GM15510 (cell line): Measurements from ENCODE around the gene STT3A.

Source experiments
- POLR2A ChIP-seq: IDR thresholded peaks from 3 replicates; pipeline ENCODE4 v1.6.1; 2011; ENCODE audit warnings: borderline replicate concordance; ENCODE audit not compliant: insufficient read length; ENCODE audit errors: extremely low read depth

The STT3A gene

DNA sequence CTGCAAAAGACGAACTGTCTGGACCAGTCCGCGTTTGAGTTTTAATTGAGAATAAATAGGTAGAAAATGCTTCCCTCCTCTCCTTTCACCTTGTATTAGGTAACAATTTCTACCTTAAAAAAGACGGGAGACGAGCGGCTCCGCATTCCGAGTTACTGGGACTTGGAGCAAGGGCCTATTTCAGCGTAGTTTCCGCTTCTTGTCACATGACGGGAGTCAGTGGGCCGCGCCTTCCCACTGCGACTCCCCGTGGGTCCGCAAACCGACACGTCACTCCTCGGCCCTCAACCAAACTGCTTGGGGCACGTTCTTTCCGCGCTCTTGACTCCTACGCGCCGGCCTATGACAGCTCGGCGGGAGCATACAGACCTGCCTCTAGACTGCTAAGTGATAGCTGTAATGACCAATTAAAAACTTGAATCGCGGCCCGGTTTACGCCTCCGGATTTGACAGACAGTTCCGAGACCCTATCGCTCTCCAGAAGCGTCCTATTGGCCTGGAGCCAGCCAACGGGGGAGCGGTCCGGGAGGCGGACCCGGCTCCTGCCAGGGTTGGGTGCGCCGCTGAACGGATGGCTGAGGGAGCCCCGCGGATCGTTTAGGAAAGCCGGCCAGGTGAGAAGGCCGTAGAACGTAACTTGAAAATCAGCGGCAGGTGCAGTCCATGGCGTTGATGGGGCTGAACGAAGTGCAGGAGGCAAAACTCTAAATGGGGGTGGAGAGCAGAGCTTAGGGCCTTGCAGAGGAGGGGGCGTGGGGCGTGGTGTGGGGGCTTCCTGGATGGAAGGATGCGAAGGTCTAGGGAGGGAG lies at the start of gene STT3A:
Gene STT3A, plus strand, starts transcription at position 548 of the 809 bp plus-strand sequence. CDS start 3,064 bp downstream, outside the sequence.
- TF ChIP-seq POLR2A: peak; percentile 63

DNA sequence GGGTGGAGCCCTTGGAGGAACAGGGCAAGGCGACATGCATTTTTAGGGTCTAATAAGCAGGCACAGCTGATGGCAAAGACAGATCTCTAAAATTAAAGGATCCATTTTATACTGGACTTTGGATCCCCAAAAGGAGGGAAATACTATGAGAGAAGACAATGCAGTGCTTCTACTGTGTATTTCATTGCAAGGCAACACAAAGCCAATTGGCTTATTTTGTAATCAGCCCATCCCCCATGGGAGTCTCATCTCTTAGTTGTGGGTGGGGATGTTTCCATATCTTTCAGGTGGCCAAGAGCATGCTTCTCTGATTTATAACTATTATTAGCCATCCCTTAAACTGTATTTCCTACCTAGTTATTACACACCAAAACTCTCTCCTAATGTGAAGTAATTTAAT lies 41.9 kb upstream of the STT3A start:
- TF ChIP-seq POLR2A: no peak

DNA sequence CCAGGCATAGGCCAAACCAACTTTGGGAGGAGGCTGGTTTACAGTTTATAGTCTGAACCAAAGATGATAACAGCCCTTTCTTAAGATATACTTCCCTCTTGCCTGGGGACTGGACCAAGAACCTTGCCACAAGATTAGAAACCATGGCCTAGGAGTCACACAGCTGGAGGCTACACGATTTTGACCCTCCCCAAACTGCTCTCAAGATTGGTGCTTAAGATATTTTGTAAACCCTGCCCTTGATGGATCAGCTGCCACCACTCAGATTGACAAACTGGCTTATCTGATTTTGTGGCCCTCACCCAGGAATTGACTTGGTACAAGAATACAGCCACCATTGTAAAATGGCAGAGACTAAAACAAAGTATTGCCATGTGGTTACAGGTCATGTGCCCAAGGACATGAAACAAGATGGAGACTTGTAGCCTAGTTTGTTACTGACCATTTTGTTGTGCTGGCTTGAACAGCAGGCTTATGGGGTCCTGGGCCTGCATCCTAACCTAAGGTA lies 40.8 kb upstream of the STT3A start:
- TF ChIP-seq POLR2A: no peak

DNA sequence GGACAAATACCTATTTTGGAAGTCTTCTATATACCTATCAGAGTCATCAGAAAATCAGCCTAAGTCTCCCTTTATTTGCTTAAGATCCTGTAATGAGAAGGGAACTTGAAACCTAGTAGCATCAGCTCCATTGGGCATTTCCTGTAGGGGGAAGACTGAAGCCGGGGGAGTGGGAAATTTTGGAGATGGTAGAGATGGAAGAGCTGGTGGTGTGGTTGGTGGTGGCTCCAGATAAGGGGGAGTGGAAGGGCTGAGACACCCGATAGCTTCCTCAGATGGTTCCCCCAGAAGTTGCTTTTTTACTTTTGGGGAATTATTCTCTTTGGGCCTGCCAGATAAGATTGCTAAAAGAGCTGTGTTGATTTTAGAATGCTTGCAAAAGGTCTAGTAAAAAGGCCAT lies 39.7 kb upstream of the STT3A start:
- no peak for TF ChIP-seq POLR2A

DNA sequence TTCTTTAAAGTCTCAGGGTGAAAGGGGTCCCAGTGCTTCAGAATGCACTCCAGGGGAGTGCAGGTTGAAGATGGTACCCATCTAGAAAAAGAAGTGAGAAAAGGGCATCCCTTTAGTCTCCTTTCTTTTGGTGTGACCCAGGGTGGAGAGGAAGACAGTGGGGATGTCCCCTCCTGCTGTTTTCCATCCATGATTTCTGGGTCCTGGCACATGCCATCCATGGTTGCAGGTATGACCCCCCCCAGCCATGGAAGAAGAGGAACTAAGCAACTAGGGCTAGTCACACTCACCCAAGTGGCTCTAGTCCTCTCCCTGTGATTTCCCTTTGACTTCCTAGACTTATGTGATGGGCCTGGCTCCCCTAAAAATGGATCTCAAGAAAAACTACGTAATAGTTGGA lies 39.3 kb upstream of the STT3A start:
- TF ChIP-seq POLR2A: no peak

DNA sequence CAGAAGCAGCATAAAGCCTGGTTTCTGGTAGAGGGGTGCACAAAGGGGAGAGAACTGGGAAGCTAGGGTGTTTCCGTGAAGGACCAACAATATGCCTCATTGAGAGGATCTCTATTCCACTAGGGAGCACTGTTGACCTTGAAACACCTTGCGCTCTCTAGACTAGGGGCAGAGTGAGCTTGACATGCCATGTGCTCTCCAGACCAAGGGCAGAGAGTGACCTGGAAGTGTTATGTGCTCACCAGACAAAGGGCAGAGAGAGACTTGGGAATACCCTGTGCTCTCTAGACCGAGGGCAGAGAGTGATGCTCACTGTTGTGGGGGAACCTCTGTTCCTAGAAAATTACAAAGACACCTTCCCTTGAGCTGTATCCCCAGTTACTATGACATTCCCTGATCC lies 38.6 kb upstream of the STT3A start:
- TF ChIP-seq POLR2A: no peak

DNA sequence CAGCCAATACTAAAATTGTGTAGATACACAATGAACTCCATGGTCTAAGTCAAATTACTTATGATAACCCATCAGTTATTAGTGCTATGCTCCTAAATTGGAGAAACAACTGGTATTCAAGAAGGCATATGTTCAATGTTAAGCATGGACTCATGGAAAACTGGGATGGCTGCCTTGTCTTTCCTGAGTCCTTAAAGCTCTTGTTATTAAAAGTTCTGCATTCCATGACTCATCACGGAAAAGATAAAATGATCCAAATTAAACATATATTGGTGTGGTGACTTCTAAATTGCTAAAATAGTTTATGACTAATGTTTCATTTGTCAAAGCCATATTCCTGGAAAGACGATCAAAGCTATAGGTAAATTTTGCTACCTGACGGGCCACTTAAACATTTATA lies 32.8 kb upstream of the STT3A start:
- no peak for TF ChIP-seq POLR2A

DNA sequence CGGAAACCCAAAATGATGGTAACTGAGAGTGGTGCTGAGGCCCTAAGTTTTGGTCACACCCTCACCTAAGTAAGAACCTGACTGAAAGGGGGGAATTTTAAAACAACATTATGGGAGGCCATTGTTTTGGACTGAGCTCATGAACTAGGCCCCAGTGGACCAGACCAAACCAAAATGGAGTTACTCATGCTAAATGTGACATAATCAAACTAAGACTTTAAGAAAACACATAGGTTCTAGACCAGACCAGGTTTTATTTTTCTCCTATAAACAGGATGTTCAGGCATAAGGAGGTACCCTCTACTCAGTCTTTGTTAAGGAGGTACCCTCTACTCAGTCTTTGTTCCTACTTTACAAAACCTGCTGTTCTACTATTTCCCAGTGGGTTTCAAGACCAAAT lies 30.7 kb upstream of the STT3A start:
- no peak for TF ChIP-seq POLR2A

DNA sequence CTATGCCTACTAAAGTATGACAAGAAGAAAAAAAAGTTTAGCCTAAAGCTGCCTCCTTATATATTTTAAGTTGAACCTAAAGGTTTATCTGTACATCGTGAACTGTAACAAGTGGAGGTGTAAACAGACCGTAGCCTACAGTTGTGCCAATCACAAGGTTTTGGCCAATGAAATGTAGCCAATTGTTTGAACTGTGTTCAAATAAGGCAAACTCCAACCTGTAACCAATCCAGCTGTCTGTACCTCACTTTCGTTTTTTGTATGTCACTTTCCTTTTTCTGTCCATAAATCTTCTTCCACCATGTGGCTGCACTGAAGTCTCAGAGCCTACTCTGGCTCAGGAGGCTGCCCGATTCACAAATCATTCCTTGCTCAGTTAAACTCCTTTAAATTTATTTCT lies 30.2 kb upstream of the STT3A start:
- no peak for TF ChIP-seq POLR2A

DNA sequence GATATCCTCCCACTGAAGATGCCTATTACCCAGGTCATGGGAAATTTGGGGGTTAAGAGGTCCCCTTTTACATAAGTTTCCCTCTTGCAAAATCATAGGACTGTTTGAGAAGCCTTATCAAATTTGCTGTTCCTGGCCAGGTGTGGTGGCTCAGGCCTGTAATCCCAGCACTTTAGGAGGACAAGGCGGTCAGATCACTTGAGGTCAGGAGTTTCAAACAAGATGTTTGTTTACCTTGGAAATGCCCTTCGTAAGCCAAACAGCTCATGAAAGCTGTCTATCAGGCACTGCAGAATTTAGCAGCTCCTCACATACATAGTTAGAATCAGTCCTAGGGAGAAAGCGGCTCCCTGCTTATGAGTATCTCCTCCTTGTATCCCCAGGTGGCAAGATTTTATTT lies 28.3 kb upstream of the STT3A start:
- no peak for TF ChIP-seq POLR2A

DNA sequence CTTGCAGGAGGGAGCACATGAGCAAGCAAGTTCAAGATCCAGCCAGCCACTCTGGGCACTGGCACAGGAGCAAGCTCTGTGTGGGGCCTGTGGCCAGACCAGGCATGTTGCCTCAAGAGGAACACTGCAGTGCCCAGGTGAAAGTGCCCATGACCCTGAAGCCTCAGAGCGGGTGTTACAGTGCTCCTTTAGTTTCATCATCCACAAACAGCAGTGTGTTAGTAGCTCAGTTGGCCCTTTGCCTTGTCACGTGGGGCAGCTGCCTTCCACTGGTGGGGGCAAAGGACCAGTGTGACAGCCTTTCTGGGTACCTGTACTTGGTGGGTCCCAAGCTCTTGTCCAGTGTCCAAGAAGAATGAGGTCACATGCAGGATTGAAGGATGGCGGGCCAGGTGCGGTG lies 26.4 kb upstream of the STT3A start:
- no peak for TF ChIP-seq POLR2A

DNA sequence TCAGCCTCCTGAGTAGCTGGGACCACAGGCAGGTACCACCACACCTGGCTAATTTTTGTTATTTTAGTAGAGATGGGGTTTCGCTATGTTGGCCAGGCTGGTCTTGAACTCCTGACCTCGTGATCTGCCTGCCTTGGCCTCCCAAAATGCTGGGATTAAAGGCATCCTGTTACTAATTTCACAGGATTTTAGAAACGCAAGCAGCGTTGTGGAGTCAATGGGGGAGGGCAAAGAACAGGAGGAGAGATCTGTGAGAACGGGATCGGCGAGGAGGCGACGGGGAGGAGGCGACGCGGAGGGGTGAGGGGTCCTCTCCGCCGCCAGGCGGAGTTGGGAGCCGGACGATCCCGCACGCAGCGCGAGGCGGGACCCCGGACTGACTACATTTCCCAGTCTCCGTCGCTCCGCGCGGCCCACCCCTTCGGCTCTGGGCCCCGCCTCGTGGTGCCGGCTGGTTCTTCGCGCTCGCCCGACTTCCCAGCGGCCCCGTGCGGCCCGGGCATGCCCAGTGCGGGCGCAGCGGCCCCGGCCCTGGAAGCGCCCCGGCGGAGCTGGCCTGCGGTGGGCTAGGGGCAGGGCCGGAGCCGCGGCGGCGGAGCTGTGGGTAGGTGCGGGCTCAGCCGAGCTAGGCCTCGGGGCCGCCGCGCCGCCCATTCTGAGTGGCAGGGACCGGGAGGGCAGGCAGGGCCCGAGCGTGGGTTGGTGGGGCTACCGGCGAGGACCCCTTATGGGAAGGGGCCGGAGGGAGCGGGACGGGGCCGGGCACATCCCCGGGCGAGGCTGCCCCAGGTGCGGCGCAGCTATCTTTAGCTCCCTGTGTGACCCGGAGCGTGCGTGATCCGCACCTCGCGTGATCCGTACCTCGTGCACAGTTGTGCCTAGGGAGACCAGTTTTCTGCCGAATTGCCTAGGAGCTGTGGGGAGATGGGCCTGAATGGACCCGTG lies 23.4 kb upstream of the STT3A start, which contains the start of gene EI24:
Gene EI24, plus strand, starts transcription at position 508 of the 945 bp plus-strand sequence. CDS start 3,051 bp downstream, outside the sequence.
- TF ChIP-seq POLR2A: peak; percentile 97

DNA sequence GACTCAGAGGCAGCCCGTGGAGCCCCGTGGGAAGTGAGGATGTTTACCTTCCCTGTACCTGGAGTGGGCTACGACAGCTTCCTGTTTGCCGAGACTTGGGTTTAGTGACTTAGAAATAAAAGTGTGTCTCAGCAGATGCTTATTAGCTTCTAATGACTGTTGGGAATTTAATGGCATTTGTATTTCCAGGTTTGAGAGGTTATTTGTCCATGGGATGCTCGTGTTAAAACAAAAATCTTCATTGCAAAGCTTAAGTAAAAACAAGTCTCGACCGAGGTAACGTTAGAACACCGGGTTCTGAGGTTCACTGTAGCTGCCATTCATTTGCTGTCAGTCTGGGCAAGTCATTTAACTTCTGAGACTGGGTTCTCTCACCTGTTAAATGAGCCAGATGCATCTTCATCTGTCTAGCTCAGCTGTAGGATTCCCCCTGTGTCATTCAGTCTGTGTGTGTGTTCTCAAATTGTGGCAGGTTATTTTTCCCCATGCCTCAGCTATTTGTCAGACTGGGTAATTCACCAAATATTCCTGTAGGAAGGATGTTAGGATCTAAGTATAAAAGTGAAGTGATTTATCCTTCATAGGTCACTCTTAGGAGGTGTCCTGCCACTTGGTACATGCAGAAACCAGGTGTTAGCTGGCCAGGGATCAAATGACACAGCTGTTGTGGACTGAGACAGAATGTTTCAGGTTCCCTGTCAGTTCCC lies 22.6 kb upstream of the STT3A start:
- TF ChIP-seq POLR2A: no peak

DNA sequence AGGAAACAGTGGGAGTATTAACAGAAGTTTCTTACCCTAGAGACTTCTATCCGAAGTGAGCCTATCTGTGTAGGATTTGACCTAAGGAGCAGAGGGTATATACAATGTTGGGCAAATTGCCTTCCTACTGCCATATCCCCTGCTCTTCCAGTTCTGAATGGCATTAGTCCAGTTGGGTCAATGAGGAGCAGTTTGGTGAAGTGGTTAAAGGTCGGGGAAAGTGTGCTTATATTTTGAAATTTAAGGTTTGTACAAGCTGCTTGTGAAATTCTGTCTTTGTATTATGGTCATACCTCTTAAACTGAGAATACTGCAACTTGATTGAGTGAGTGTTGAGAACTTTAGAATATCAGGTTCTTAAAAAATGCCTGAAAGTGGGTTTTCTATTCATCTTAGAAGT lies 21.7 kb upstream of the STT3A start:
- no peak for TF ChIP-seq POLR2A

DNA sequence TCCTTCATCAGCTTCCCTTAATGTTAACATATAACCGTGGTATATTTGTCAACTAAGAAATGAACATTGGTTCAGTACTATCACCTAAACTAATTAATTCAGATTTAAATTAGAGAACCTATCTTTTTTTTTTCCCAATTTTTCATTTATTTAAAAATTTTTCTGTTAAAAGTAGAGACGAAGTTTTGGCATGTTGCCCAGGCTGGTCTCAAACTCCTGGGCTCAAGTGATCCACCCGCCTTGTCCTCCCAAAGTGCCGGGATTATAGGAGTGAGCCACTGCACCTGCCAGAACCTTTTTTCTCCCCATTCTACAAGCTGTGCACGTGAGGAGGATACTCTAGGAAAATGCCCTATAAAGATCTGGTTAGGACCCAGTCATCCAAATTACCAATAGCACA lies 19.7 kb upstream of the STT3A start:
- TF ChIP-seq POLR2A: no peak
